Endothelial cell of umbilical vein (primary cell): ENCODE measurements around the gene ZFYVE28.

Experiments used
- EZH2 ChIP-seq: IDR thresholded peaks from 2 replicates; pipeline ENCODE4 v1.6.1; 2012; ENCODE audit warnings: borderline replicate concordance, low read depth, mild to moderate bottlenecking, moderate library complexity, low read length, inconsistent platforms; ENCODE audit not compliant: severe bottlenecking
- TF ChIP-seq, protein P1 (sequence below): IDR thresholded peaks from 2 replicates; pipeline ENCODE4 v1.6.1; 2011; ENCODE audit not compliant: insufficient read depth, insufficient read length
- TF ChIP-seq, protein P2 (sequence below), 2 donors: IDR thresholded peaks; 1 replicate in 1 of 2; 2 replicates in 1 of 2; pipeline ENCODE4 v1.5.1; 2011; ENCODE audit warnings: low read length in 2 of 2, mild to moderate bottlenecking in 2 of 2, moderate library complexity in 2 of 2, control low read depth in 1 of 2, inconsistent platforms in 1 of 2, low read depth in 1 of 2; ENCODE audit not compliant: insufficient read depth in 1 of 2; ENCODE audit errors: extremely low read depth in 1 of 2

DNA sequence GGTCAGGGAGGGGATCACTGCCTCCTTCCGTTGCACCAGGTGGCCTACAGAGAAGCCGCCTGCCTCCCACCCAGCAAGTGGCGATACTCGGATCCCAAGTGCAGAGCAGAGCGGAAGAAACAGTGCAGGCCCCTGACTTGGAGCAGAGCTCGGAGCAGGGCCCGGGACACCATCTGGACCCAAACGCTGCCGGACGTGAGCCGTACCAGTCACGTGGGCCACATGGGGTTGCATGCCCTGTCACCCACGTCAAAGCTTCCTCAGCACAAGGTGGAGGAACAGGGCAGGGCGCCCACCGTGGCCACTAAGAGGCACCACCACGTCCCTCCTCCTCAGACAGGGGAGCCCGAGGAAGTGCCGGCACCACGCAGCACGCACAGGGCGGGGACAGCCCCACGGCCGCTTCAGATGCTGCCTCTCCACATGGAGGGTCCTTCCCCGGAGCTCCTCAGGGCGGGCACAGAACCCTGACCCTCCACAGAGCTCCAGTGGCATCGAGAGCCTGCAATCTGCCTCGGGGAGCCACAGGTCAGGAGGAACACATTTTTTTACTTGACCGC, 18.7 kb downstream of the ZFYVE28 start:
- TF ChIP-seq EZH2 = no peak
- TF ChIP-seq, protein P1, sequence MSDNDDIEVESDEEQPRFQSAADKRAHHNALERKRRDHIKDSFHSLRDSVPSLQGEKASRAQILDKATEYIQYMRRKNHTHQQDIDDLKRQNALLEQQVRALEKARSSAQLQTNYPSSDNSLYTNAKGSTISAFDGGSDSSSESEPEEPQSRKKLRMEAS = no peak
- TF ChIP-seq, protein P2, sequence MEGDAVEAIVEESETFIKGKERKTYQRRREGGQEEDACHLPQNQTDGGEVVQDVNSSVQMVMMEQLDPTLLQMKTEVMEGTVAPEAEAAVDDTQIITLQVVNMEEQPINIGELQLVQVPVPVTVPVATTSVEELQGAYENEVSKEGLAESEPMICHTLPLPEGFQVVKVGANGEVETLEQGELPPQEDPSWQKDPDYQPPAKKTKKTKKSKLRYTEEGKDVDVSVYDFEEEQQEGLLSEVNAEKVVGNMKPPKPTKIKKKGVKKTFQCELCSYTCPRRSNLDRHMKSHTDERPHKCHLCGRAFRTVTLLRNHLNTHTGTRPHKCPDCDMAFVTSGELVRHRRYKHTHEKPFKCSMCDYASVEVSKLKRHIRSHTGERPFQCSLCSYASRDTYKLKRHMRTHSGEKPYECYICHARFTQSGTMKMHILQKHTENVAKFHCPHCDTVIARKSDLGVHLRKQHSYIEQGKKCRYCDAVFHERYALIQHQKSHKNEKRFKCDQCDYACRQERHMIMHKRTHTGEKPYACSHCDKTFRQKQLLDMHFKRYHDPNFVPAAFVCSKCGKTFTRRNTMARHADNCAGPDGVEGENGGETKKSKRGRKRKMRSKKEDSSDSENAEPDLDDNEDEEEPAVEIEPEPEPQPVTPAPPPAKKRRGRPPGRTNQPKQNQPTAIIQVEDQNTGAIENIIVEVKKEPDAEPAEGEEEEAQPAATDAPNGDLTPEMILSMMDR (IDR thresholded peaks at IDR 0.05; ENCODE audit: extremely low read depth in 1 of 2, insufficient read depth in 1 of 2, low read depth in 1 of 2, low read length in 2 of 2) = no peak
